CD14-positive monocyte (primary cell): Measurements from ENCODE around the gene TAF10. TPM values are rescaled to one million over a fixed set of nuclear protein-coding genes. Genes with fewer than 3 reads are reported as not detected.
A peak's percentile ranks its signal among the peaks of the same experiment; 100 is the strongest.

ENCODE experiments used
- DNase-seq, 3 donors: peaks; one replicate each; pipeline ENCODE4 v3.0.0-alpha.2; 2011 to 2022
- H2AFZ ChIP-seq: 2 replicates; pipeline ENCODE4 v1.6.0; 2012; ENCODE audit warnings: mild to moderate bottlenecking, low read depth, low read length, inconsistent platforms; ENCODE audit not compliant: insufficient read depth, poor library complexity, severe bottlenecking
- H3K27ac ChIP-seq, 2 donors: 1 replicate in 1 of 2; 2 replicates in 1 of 2; pipeline ENCODE4 v1.5.1; 2012 to 2013; ENCODE audit warnings: low read length in 2 of 2, control low read depth in 1 of 2, inconsistent platforms in 1 of 2, low read depth in 1 of 2, mild to moderate bottlenecking in 1 of 2
- H3K27me3 ChIP-seq, 2 donors: one replicate each; pipeline versions ENCODE4 v1.6.0 to v1.6.1; 2011 to 2013; ENCODE audit warnings: low read length in 2 of 2; ENCODE audit not compliant: control insufficient read depth in 2 of 2, insufficient read depth in 2 of 2
- H3K36me3 ChIP-seq, 2 donors: replicated peaks in 1 of 2; 1 replicate in 1 of 2; 2 replicates in 1 of 2; pipeline versions ENCODE4 v1.5.1 to v1.6.1; 2012 to 2013; ENCODE audit warnings: low read length in 2 of 2, control low read depth in 1 of 2, inconsistent platforms in 1 of 2, mild to moderate bottlenecking in 1 of 2; ENCODE audit not compliant: insufficient read depth in 2 of 2, control insufficient read depth in 1 of 2
- H3K4me1 ChIP-seq, 2 donors: 1 replicate in 1 of 2; 2 replicates in 1 of 2; pipeline versions ENCODE4 v1.5.1 to v1.6.1; 2012 to 2013; ENCODE audit warnings: low read length in 2 of 2, control low read depth in 1 of 2, inconsistent platforms in 1 of 2, mild to moderate bottlenecking in 1 of 2, moderate library complexity in 1 of 2; ENCODE audit not compliant: insufficient read depth in 2 of 2, control insufficient read depth in 1 of 2
- H3K4me2 ChIP-seq: replicated peaks from 2 replicates; pipeline ENCODE3; 2012; ENCODE audit warnings: low read length, moderate library complexity, mild to moderate bottlenecking; ENCODE audit not compliant: poor library complexity, severe bottlenecking; ENCODE audit errors: extremely low read depth
- H3K4me3 ChIP-seq, 3 experiments: fragments of 200-600 bp in 1 of 3; sonication (generic) in 1 of 3; replicated peaks in 1 of 3; 1 replicate in 2 of 3; 2 replicates in 1 of 3; pipeline ENCODE4 v1.5.1; 2011 to 2013; ENCODE audit warnings: low read length in 3 of 3, mild to moderate bottlenecking in 3 of 3, control low read depth in 2 of 3, low read depth in 2 of 3, inconsistent platforms in 1 of 3, moderate library complexity in 1 of 3
- H3K79me2 ChIP-seq: 2 replicates; pipeline ENCODE4 v1.6.0; 2012; ENCODE audit warnings: mild to moderate bottlenecking, control low read depth, inconsistent platforms, low read length, moderate library complexity; ENCODE audit not compliant: insufficient read depth
- H3K9ac ChIP-seq: 2 replicates; pipeline ENCODE4 v1.6.0; 2017; ENCODE audit warnings: low read length, mild to moderate bottlenecking; ENCODE audit not compliant: insufficient read depth, poor library complexity, severe bottlenecking
- H3K9me3 ChIP-seq, 2 donors: replicated peaks in 1 of 2; 1 replicate in 1 of 2; 2 replicates in 1 of 2; pipeline versions ENCODE4 v1.5.1 to v1.6.1; 2012 to 2013; ENCODE audit warnings: low read length in 2 of 2, control low read depth in 1 of 2; ENCODE audit not compliant: control insufficient read depth in 1 of 2, insufficient read depth in 1 of 2
- H4K20me1 ChIP-seq: 2 replicates; pipeline ENCODE4 v1.6.0; 2012; ENCODE audit warnings: mild to moderate bottlenecking, low read length, control low read depth, moderate library complexity; ENCODE audit not compliant: insufficient read depth
- H3K27ac Mint-ChIP-seq, 7 donors: one replicate each; pipeline ENCODE4 v1.8.0; 2020; ENCODE audit warnings: mild to moderate bottlenecking in 7 of 7, mixed read lengths in 7 of 7, moderate library complexity in 6 of 7, inconsistent platforms in 2 of 7
- H3K27me3 Mint-ChIP-seq, 3 donors: one replicate each; pipeline ENCODE4 v1.8.0; 2021 to 2022; ENCODE audit warnings: low read depth in 3 of 3, mild to moderate bottlenecking in 3 of 3, mixed read lengths in 3 of 3, moderate library complexity in 3 of 3, inconsistent platforms in 1 of 3
- H3K36me3 Mint-ChIP-seq, 2 donors: one replicate each; pipeline ENCODE4 v1.8.0; 2020; ENCODE audit warnings: mixed read lengths in 2 of 2, inconsistent platforms in 1 of 2, mild to moderate bottlenecking in 1 of 2
- H3K4me1 Mint-ChIP-seq: one replicate; pipeline ENCODE4 v1.8.0; 2020; ENCODE audit warnings: mild to moderate bottlenecking, mixed read lengths
- H3K4me3 Mint-ChIP-seq, 2 donors: one replicate each; pipeline ENCODE4 v1.8.0; 2020; ENCODE audit warnings: mild to moderate bottlenecking in 2 of 2, mixed read lengths in 2 of 2, moderate library complexity in 1 of 2
- H3K9me3 Mint-ChIP-seq, 7 donors: one replicate each; pipeline ENCODE4 v1.8.0; 2020 to 2022; ENCODE audit warnings: mixed read lengths in 7 of 7, mild to moderate bottlenecking in 6 of 7, moderate library complexity in 6 of 7, inconsistent platforms in 2 of 7
- CTCF ChIP-seq: fragments of 200-600 bp; IDR thresholded peaks from one replicate; pipeline ENCODE4 v1.8.0; 2022; ENCODE audit warnings: antibody characterized with exemption, mild to moderate bottlenecking
- WGBS: methylation state at CpG from one replicate; pipeline ENCODE4 v1.1.5; 2013; ENCODE audit warnings: missing lambda C conversion rate; ENCODE audit not compliant: insufficient coverage; 5-methylcytosine and 5-hydroxymethylcytosine counted together
- intact Hi-C, 2 donors: fragments of 100-400 bp; cut with micrococcal nuclease; formaldehyde crosslinking; loops; one replicate each; pipeline versions ENCODE4 v1.15.0 to v1.15.1; 2023
- polyA plus RNA-seq, 3 donors: library from polyadenylated mRNA; depleted of rRNA in 1 of 3; unstranded in 2 of 3; stranded (reverse) in 1 of 3; fragments of 300-500 nt in 2 of 3; fragments of >200 nt in 1 of 3; fragmentation: Illumina TruSeq in 2 of 3; gene quantifications; 1 replicate in 2 of 3; 2 replicates in 1 of 3; pipeline ENCODE4 v1.2.3, GENCODE V29; 2012 to 2021

Gene TAF10
- polyA plus RNA-seq, 3 donors, result 137 to 233 (median 232) TPM

- peaks cover 45% of the 10 kb centered on the region for H3K79me2 ChIP-seq
- H3K4me3 ChIP-seq, result peak overlapping the region in 1 of 3 experiments; percentile 95
- H3K36me3 Mint-ChIP-seq, result no peaks in the 10 kb centered on the region
- no peaks in the 10 kb centered on the region for H3K9me3 ChIP-seq
- peak overlapping the region; percentile 93 for H3K4me2 ChIP-seq
- intact Hi-C loops, result loop anchor here in 1 of 2 donors (10.0 kb wide), 1 partner anchor 382 kb away; the partner anchor contains the start of genes CNGA4 and FHIP1B
- no peak overlapping the region for H3K9ac ChIP-seq
- H2AFZ ChIP-seq, result no peak overlapping the region
- H3K4me3 Mint-ChIP-seq, result peak overlapping the region in 1 of 2 donors; percentile 43
- peaks cover 52 to 66% of the 10 kb centered on the region in 2 donors for H3K4me1 ChIP-seq
- H3K27me3 Mint-ChIP-seq, result no peaks in the 10 kb centered on the region
- peaks cover 18% of the 10 kb centered on the region for H3K4me1 Mint-ChIP-seq
- H4K20me1 ChIP-seq, result peaks cover 19% of the 10 kb centered on the region
- no peaks in the 10 kb centered on the region for H3K27me3 ChIP-seq
- peak overlapping the region in 1 of 7 donors; percentile 51 for H3K27ac Mint-ChIP-seq
- DNase-seq, result no peak
- peaks cover 35 to 42% of the 10 kb centered on the region in 2 donors for H3K36me3 ChIP-seq
- no peak for TF ChIP-seq CTCF
- 95% methylated on average over 10 of the region's 14 CpGs for WGBS
- peak overlapping the region; percentile 96 to 99 for H3K27ac ChIP-seq
- H3K9me3 Mint-ChIP-seq, result no peaks in the 10 kb centered on the region
These were observed 4.7 kb upstream of the TAF10 start for GRCh38 chr11:6616596-6617250.

- no peaks in the 10 kb centered on the region for H3K9me3 Mint-ChIP-seq
- no peaks in the 10 kb centered on the region for H3K27me3 ChIP-seq
- peaks cover 3 to 4% of the 10 kb centered on the region in 2 donors for H3K36me3 Mint-ChIP-seq
- no peak for TF ChIP-seq CTCF
- H3K4me1 Mint-ChIP-seq, result peaks cover 23% of the 10 kb centered on the region
- H4K20me1 ChIP-seq, result peaks cover 19% of the 10 kb centered on the region
- H3K4me3 Mint-ChIP-seq, result no peak overlapping the region
- H3K79me2 ChIP-seq, result peaks cover 51% of the 10 kb centered on the region
- H3K9ac ChIP-seq, result no peak overlapping the region
- peak overlapping the region in 1 of 2 donors; percentile 99 for H3K27ac ChIP-seq
- H3K27ac Mint-ChIP-seq, result peak overlapping the region in 4 of 7 donors; percentile 42 to 64 (median 48)
- H3K27me3 Mint-ChIP-seq, result no peaks in the 10 kb centered on the region
- no peak overlapping the region for H2AFZ ChIP-seq
- H3K4me2 ChIP-seq, result no peak overlapping the region
- DNase-seq, result peak in 1 of 3 donors; percentile 38
- H3K36me3 ChIP-seq, result peaks cover 36 to 45% of the 10 kb centered on the region in 2 donors
- peaks cover 55 to 69% of the 10 kb centered on the region in 2 donors for H3K4me1 ChIP-seq
- 98% methylated on average over 8 of the region's 9 CpGs for WGBS
- H3K9me3 ChIP-seq, result no peaks in the 10 kb centered on the region
- intact Hi-C loops, result loop anchor here in 1 of 2 donors (10.0 kb wide), 1 partner anchor 381 kb away; the partner anchor contains the start of genes CNGA4 and FHIP1B
- H3K4me3 ChIP-seq, result no peak overlapping the region
These were observed 4.0 kb upstream of the TAF10 start for GRCh38 chr11:6615882-6616585.
